NCI-H2171 (cell line): Measurements from ENCODE around the gene NACA2.
"Not testable (repeated sequence)": the region's sequence is repeated elsewhere in the genome, so short reads cannot be mapped to it uniquely, and the experiment has no call there.

Source experiments
- DNase-seq: peaks from one replicate; lab custom pipeline; 2025; lab: John Stamatoyannopoulos, UW

The NACA2 gene

GRCh38 chr17:61575983-61576382, 15.0 kb downstream of the NACA2 start:
- DNase-seq = no peak

- DNase-seq = no peak
Measured at GRCh38 chr17:61575352-61575975, 15.6 kb downstream of the NACA2 start.

GRCh38 chr17:61574542-61575351, 16.3 kb downstream of the NACA2 start:
- DNase-seq = peak; percentile 56

- DNase-seq = not testable (repeated sequence)
Measured at GRCh38 chr17:61572547-61572946, 18.5 kb downstream of the NACA2 start.

- no peak for DNase-seq
Measured at GRCh38 chr17:61571624-61572023, 19.4 kb downstream of the NACA2 start.

- no peak for DNase-seq
Measured at GRCh38 chr17:61570118-61570517, 20.9 kb downstream of the NACA2 start.

GRCh38 chr17:61569525-61569924, 21.5 kb downstream of the NACA2 start:
- not testable (repeated sequence) for DNase-seq

- no peak for DNase-seq
Measured at GRCh38 chr17:61568219-61569072, 22.6 kb downstream of the NACA2 start.

GRCh38 chr17:61567045-61567802, 23.8 kb downstream of the NACA2 start:
- DNase-seq = no peak

GRCh38 chr17:61566448-61566847, 24.6 kb downstream of the NACA2 start:
- not testable (repeated sequence) for DNase-seq

GRCh38 chr17:61565850-61566249, 25.2 kb downstream of the NACA2 start:
- DNase-seq = not testable (repeated sequence)

GRCh38 chr17:61565213-61565612, 25.8 kb downstream of the NACA2 start:
- DNase-seq = no peak

GRCh38 chr17:61562287-61562686, 28.7 kb downstream of the NACA2 start:
- DNase-seq = no peak

GRCh38 chr17:61561354-61561753, 29.7 kb downstream of the NACA2 start:
- DNase-seq = no peak

- DNase-seq = no peak
Measured at GRCh38 chr17:61560071-61560470, 30.9 kb downstream of the NACA2 start.

- DNase-seq = no peak
Measured at GRCh38 chr17:61556224-61557188, 34.5 kb downstream of the NACA2 start.

GRCh38 chr17:61555127-61555566, 35.9 kb downstream of the NACA2 start:
- DNase-seq = no peak

- DNase-seq = no peak
Measured at GRCh38 chr17:61554209-61554608, 36.8 kb downstream of the NACA2 start.

GRCh38 chr17:61552560-61552959, 38.5 kb downstream of the NACA2 start:
- not testable (repeated sequence) for DNase-seq

GRCh38 chr17:61551255-61551742, 39.7 kb downstream of the NACA2 start:
- DNase-seq = peak; percentile 52
